Gastrocnemius medialis (tissue), 4 donors: ENCODE results near the gene IQSEC1.
A peak's percentile ranks its signal among the peaks of the same experiment; 100 is the strongest.

ENCODE experiments used
- POLR2A ChIP-seq, 2 donors: fragments of 450-650 bp; IDR thresholded peaks; one replicate each; pipeline ENCODE4 v1.6.1; 2017; ENCODE audit warnings: antibody characterized with exemption in 2 of 2, mild to moderate bottlenecking in 2 of 2, moderate library complexity in 2 of 2
- TF ChIP-seq, protein P1 (sequence below), 5 experiments: fragments of 450-650 bp in 3 of 5; fragments of 200-600 bp in 2 of 5; sonication (generic) in 2 of 5; IDR thresholded peaks in 4 of 5; conservative IDR thresholded peaks in 1 of 5; 1 replicate in 4 of 5; 2 replicates in 1 of 5; pipeline ENCODE4 v1.5.1; 2016 to 2019; ENCODE audit warnings: antibody characterized with exemption in 5 of 5, mild to moderate bottlenecking in 3 of 5, moderate library complexity in 3 of 5

DNA sequence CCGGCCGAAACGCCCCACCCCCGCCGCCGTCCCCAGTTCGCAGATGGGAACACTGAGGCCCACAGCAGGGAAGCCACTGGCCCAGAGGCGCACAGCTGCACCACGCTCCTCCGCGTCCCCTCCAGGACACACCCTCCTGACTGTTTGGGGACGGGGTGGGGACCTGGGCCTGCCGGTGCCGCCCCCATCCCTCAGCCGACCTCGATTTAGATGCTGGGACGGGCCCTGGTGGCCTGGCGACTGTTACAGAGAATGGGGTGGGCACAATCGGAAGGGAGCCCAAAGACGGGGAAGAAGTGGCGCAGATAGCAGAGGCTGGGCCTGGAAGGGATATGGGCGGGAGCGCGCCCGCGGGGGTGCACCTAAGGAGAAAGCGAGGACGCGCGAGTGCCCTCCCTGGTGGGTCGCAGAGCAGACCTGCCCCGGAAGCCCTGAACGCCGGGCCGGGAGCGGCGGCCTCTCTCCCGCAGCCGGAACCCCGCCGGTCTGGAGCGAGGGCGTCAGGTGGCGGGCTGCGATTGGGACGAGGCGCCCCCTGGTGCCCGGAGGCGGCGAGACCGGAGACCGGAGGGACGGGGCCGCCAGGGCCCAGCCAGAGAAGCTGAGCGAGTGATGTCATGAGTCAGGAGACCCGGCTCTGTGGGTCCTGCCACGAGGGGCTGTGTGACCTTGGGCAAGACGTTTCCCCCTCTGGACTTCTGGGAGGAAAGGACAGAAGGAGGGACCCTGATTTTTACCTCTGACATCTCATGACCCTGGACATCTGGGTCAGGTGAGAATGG, 78.4 kb downstream of the IQSEC1 start:
- peak; percentile 66 to 84 for TF ChIP-seq POLR2A (IDR thresholded peaks at IDR 0.05)
- TF ChIP-seq, protein P1, sequence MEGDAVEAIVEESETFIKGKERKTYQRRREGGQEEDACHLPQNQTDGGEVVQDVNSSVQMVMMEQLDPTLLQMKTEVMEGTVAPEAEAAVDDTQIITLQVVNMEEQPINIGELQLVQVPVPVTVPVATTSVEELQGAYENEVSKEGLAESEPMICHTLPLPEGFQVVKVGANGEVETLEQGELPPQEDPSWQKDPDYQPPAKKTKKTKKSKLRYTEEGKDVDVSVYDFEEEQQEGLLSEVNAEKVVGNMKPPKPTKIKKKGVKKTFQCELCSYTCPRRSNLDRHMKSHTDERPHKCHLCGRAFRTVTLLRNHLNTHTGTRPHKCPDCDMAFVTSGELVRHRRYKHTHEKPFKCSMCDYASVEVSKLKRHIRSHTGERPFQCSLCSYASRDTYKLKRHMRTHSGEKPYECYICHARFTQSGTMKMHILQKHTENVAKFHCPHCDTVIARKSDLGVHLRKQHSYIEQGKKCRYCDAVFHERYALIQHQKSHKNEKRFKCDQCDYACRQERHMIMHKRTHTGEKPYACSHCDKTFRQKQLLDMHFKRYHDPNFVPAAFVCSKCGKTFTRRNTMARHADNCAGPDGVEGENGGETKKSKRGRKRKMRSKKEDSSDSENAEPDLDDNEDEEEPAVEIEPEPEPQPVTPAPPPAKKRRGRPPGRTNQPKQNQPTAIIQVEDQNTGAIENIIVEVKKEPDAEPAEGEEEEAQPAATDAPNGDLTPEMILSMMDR (IDR thresholded peaks at IDR 0.05 in 4 of 5, conservative IDR thresholded peaks at IDR 0.05 in 1 of 5) = peak; percentile 89 to 98 (median 94)
